KOPT-K1 (cell line): Measurements from ENCODE around the gene PARN.

Source experiments
- H3K27ac ChIP-seq: fragments of 200-600 bp; sonication (generic); 2 replicates; pipeline ENCODE4 v1.5.1; 2016; ENCODE audit warnings: antibody characterized with exemption, mild to moderate bottlenecking, low read depth, low read length; ENCODE audit not compliant: poor library complexity, severe bottlenecking
- H3K36me3 ChIP-seq: fragments of 200-600 bp; sonication (generic); 2 replicates; pipeline ENCODE4 v1.5.1; 2017; ENCODE audit warnings: antibody characterized with exemption, mild to moderate bottlenecking, low read length, moderate library complexity; ENCODE audit not compliant: insufficient read depth
- H3K9me3 ChIP-seq: fragments of 200-600 bp; sonication (generic); 2 replicates; pipeline ENCODE4 v1.5.1; 2017; ENCODE audit warnings: antibody characterized with exemption, low read length, mild to moderate bottlenecking; ENCODE audit not compliant: insufficient read depth, poor library complexity, severe bottlenecking

PARN gene, protein sequence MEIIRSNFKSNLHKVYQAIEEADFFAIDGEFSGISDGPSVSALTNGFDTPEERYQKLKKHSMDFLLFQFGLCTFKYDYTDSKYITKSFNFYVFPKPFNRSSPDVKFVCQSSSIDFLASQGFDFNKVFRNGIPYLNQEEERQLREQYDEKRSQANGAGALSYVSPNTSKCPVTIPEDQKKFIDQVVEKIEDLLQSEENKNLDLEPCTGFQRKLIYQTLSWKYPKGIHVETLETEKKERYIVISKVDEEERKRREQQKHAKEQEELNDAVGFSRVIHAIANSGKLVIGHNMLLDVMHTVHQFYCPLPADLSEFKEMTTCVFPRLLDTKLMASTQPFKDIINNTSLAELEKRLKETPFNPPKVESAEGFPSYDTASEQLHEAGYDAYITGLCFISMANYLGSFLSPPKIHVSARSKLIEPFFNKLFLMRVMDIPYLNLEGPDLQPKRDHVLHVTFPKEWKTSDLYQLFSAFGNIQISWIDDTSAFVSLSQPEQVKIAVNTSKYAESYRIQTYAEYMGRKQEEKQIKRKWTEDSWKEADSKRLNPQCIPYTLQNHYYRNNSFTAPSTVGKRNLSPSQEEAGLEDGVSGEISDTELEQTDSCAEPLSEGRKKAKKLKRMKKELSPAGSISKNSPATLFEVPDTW

GRCh38 chr16:14629919-14630619 is at the start of gene PARN:
TSS of gene PARN (minus strand) at chr16:14630260. CDS start at chr16:14630125, 135 bp downstream.
- H3K36me3 ChIP-seq = peaks cover 45% of the 10 kb centered on the region
- no peaks in the 10 kb centered on the region for H3K9me3 ChIP-seq
- peak within 1 kb of the TSS; percentile 82 for H3K27ac ChIP-seq

GRCh38 chr16:14678748-14679497 is 48.9 kb upstream of the PARN start:
- Histone ChIP-seq H3K9me3 (no peaks in the 10 kb centered on the region), H3K36me3 (no peaks in the 10 kb centered on the region), H3K27ac (no peak overlapping the region)

DNA sequence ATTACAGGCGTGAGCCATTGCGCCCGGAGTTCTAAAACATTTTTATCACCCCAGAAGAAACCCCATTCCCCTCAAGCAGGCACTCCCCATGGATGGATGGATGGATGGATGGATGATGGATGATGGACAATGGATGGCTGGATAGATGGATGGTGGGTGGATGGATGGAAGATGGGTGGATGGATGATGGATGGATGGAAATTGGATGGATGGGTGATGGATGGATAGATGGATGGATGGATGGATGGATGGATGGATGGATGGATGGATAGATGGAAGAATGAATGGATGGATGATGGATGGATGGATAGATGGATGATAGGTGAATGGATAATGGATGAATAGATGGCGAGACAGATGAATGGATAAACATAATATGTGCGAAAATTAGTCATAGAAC is 47.6 kb upstream of the PARN start:
- Histone ChIP-seq H3K9me3 (no peaks in the 10 kb centered on the region), H3K36me3 (no peaks in the 10 kb centered on the region), H3K27ac (no peak overlapping the region)

DNA sequence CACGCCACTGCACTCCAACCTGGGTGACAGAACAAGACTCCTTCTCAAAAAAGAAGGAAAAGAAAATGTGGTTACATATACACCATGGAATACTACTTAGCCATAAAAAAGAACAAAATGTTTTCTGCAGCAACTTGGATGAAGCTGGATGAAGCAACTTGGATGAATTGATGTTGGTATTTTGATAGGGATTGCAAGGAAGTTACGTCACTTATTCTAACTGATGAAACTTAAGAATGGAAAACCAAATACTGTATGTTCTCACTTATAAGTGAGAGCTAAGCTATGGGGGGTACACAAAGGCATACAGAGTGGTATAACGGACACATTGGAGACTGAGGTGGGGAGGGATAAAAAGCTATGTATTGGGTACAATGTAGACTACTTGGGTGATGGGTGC is 46.6 kb upstream of the PARN start:
- H3K36me3 ChIP-seq = no peaks in the 10 kb centered on the region
- no peak overlapping the region for H3K27ac ChIP-seq
- H3K9me3 ChIP-seq = no peaks in the 10 kb centered on the region

GRCh38 chr16:14672403-14672971 is 42.4 kb upstream of the PARN start:
- H3K9me3 ChIP-seq = no peaks in the 10 kb centered on the region
- no peak overlapping the region for H3K27ac ChIP-seq

GRCh38 chr16:14669776-14670175 is 39.7 kb upstream of the PARN start:
- Histone ChIP-seq H3K9me3 (no peaks in the 10 kb centered on the region), H3K36me3 (peaks cover 52% of the 10 kb centered on the region), H3K27ac (no peak overlapping the region)

More at GRCh38 chr16:14672403-14672971, 42.4 kb upstream of the PARN start:
- peaks cover 25% of the 10 kb centered on the region for H3K36me3 ChIP-seq

DNA sequence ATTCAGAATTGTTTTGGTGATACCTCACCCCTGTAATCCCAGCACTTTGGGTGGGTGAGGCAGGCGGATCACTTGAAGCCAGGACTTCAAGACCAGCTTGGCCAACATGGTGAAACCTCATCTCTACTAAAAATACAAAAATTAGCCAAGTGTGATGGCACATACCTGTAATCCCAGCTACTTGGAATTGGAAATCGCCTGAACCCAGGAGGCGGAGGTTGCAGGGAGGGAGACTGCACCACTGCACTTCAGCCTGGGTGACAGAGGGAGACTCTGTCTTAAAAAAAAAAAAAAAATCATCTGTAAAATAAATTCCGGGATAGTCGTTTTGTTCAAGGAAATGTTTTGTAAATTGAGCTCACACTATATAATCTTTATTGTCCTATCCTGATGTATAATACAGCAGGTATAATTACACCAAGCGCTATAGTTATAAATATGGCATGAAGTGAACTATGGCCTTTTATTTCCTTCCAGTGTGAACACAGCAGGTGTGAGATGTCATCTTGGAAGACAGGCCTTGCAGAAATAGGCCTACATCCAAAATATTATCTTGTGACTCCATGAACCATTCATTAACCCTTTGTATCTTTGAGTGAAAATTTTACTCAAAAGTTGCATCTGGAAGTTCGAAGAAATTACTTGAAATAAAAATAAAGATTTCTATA is 38.6 kb upstream of the PARN start:
- H3K27ac ChIP-seq = no peak overlapping the region
- H3K36me3 ChIP-seq = peaks cover 63% of the 10 kb centered on the region
- H3K9me3 ChIP-seq = no peaks in the 10 kb centered on the region

DNA sequence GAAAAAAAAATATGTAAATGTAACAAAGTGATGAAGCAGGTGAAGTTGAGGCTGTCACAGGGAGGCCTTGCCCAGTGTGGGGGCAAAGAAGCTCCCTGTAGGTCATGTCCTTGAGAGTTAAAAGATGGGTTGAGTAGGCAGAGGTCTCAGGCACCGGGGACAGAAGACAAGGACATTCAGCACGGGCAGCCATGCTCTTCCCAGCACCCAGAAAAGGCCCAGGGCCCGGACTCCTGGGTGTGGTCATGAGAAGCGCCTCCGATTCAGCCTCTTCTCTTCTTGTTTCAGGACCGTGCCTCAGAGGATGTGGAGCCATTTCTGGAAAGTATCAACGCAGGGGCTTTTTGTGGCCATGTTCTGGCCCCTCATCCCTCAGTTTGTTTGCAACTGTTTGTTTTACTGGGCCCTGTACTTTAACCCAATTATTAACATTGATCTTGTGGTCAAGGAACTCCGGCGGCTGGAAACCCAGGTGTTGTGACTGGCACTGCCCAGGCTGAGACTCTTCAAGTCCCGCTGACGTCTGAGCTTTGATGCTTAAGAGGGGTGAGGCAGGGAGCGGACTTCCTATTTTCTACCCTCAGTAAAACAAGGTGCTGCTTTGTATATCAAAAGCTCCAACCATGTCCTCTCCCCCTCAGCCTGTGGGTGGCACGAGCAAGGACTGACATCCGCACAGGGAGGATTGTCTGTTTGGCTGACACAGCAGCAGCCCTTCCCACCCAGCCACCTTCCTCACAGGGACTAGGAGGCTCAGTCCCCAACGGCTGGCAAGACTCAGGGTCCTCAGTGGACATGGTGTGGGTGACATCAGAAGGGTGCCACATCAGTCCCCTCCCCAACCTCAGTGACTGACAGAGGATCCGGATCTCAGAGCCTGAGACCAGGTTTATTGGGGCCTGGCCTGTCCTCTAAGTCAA is 37.5 kb upstream of the PARN start:
- Histone ChIP-seq H3K27ac (no peak overlapping the region), H3K36me3 (peaks cover 74% of the 10 kb centered on the region)

DNA sequence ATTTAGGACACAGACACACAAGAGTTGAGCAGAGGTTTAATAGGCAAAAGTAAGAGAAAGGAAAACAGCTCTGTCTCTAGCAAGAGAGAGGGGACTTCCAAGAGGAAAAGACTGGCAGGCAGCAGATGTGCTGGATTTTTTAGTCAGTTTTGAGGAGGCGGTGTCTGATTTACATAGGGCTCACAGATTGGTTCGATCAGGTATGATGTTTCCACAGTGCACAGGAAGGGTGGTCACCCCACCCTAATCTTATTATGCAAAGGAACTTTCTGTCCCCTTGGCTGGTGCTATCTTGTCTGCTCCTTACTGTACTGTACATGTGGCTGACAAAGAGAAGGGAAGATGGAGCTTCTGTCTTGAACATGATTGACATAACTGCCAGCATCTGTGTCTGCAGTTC is 28.0 kb upstream of the PARN start:
- H3K27ac ChIP-seq = peak overlapping the region; percentile 27
- H3K9me3 ChIP-seq = no peaks in the 10 kb centered on the region
- peaks cover 93% of the 10 kb centered on the region for H3K36me3 ChIP-seq

More for the DNA sequence above, 37.5 kb upstream of the PARN start:
- no peaks in the 10 kb centered on the region for H3K9me3 ChIP-seq

GRCh38 chr16:14652726-14653125 is 22.7 kb upstream of the PARN start:
- Histone ChIP-seq H3K9me3 (no peaks in the 10 kb centered on the region), H3K27ac (no peak overlapping the region), H3K36me3 (peaks cover 95% of the 10 kb centered on the region)

- H3K9me3 ChIP-seq = no peaks in the 10 kb centered on the region
- no peak overlapping the region for H3K27ac ChIP-seq
- H3K36me3 ChIP-seq = peaks cover 95% of the 10 kb centered on the region
Measured at GRCh38 chr16:14650629-14651028, 20.6 kb upstream of the PARN start.

DNA sequence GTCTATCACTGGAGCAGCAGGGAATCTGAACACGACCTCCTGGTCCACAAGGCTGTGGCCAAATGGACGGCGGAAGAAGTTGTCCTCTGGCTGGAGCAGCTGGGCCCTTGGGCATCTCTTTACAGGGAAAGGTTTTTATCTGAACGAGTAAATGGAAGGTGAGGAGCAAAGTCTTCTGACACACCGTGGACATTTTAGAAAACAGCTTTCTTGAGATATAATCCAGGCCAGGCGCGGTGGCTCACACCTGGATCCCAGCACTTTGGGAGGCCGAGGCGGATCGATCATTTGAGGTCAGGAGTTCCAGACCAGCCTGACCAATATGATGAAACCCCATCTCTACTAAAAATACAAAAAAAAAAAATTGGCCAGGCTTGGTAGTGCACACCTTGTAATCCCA is 19.8 kb upstream of the PARN start:
- no peaks in the 10 kb centered on the region for H3K9me3 ChIP-seq
- H3K27ac ChIP-seq = no peak overlapping the region
- peaks cover 96% of the 10 kb centered on the region for H3K36me3 ChIP-seq

DNA sequence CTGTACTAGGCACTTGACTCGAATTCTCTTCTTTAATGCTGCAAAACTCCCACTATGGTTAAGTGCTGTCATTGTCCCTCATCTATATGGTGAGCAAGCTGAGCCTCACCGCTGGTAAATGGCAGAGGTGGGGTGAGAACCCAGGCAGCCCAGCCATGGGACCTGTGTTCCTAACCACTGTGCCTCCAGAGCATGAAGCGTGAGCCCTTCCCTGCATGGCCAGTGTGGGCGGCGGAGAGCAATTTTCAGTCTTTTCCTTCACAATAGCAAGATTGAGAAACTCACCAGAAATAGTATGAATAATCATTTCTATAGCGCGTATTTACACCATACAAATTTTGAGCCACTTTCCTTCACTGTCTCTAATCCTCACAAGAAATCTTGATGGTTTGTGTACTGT is 11.9 kb upstream of the PARN start:
- peaks cover 95% of the 10 kb centered on the region for H3K36me3 ChIP-seq
- H3K27ac ChIP-seq = no peak overlapping the region
- no peaks in the 10 kb centered on the region for H3K9me3 ChIP-seq
